OCI-LY7 (cell line): ENCODE data around the gene KBTBD8. TPM values are rescaled to one million over a fixed set of nuclear protein-coding genes. Genes with fewer than 3 reads are reported as not detected.
A peak's percentile ranks its signal among the peaks of the same experiment; 100 is the strongest.

ENCODE experiments used
- BruUV-seq: library from RNA; stranded (reverse); fragments of 400-500 nt; replicated peaks from 2 replicates; lab custom pipeline; 2021; lab: Mats Ljungman, UMichigan
- CTCF ChIA-PET: fragments of 300-600 bp; sonication (Branson Sonifier 250); formaldehyde crosslinking; loops from one replicate; lab custom pipeline; 2022; ENCODE audit warnings: antibody characterized with exemption; ENCODE audit not compliant: unreplicated experiment; lab: Charles Lee
- POLR2A ChIA-PET: fragments of 300-600 bp; sonication (Branson Sonifier 250); formaldehyde crosslinking; loops from one replicate; lab custom pipeline; 2022; ENCODE audit warnings: antibody characterized with exemption; lab: Charles Lee
- DNase-seq: peaks from one replicate; pipeline ENCODE4 v3.0.0-alpha.2; 2015; ENCODE audit warnings: low spot score
- H2AFZ ChIP-seq: fragments of 200-600 bp; sonication (generic), shearing (Covaris generic); 2 replicates; pipeline ENCODE4 v1.6.1; 2014; ENCODE audit warnings: mild to moderate bottlenecking, antibody characterized with exemption, low read length, moderate library complexity
- H3K27ac ChIP-seq: fragments of 200-600 bp; sonication (generic); 2 replicates; pipeline ENCODE4 v1.5.1; 2014; ENCODE audit warnings: mixed run types, low read depth, mild to moderate bottlenecking, moderate library complexity, low read length, inconsistent platforms; ENCODE audit not compliant: poor library complexity, severe bottlenecking
- H3K36me3 ChIP-seq: fragments of 200-600 bp; sonication (generic); 2 replicates; pipeline ENCODE4 v1.6.1; 2014; ENCODE audit warnings: mild to moderate bottlenecking, antibody characterized with exemption, low read length, moderate library complexity, mixed read lengths; ENCODE audit not compliant: insufficient read depth
- H3K4me1 ChIP-seq: fragments of 200-600 bp; sonication (generic); 2 replicates; pipeline ENCODE4 v1.5.1; 2014; ENCODE audit warnings: mild to moderate bottlenecking, low read length; ENCODE audit not compliant: insufficient read depth, poor library complexity, severe bottlenecking
- H3K4me2 ChIP-seq: fragments of 200-600 bp; sonication (generic); 2 replicates; pipeline ENCODE4 v1.6.1; 2014; ENCODE audit warnings: mild to moderate bottlenecking, low read length
- H3K4me3 ChIP-seq: fragments of 200-600 bp; sonication (generic); 2 replicates; pipeline ENCODE4 v1.5.1; 2014; ENCODE audit warnings: mild to moderate bottlenecking, low read depth, low read length; ENCODE audit not compliant: poor library complexity, severe bottlenecking
- H3K79me2 ChIP-seq: fragments of 200-600 bp; sonication (generic); 2 replicates; pipeline ENCODE4 v1.6.1; 2016; ENCODE audit warnings: low read depth, mild to moderate bottlenecking, low read length, moderate library complexity, mixed read lengths; ENCODE audit not compliant: insufficient read depth
- H3K9me2 ChIP-seq: fragments of 200-600 bp; sonication (generic); 2 replicates; pipeline ENCODE4 v1.6.1; 2016; ENCODE audit warnings: mild to moderate bottlenecking, low read length, mixed read lengths; ENCODE audit not compliant: insufficient read depth
- H3K9me3 ChIP-seq: fragments of 200-600 bp; sonication (generic); 2 replicates; pipeline ENCODE4 v1.6.1; 2014; ENCODE audit warnings: mild to moderate bottlenecking, mixed run types, low read length, mixed read lengths
- H4K20me1 ChIP-seq: fragments of 200-600 bp; sonication (generic); 2 replicates; pipeline ENCODE4 v1.6.1; 2014; ENCODE audit warnings: mild to moderate bottlenecking, antibody characterized with exemption, low read length, moderate library complexity, mixed read lengths; ENCODE audit not compliant: insufficient read depth
- CTCF ChIP-seq: fragments of 200-600 bp; sonication (generic); conservative IDR thresholded peaks from 2 replicates; pipeline ENCODE4 v1.5.1; 2014; ENCODE audit warnings: mild to moderate bottlenecking, antibody characterized with exemption, low read length, moderate library complexity, mixed read lengths
- EZH2phosphoT487 ChIP-seq: fragments of 200-600 bp; sonication (generic); IDR thresholded peaks from 2 replicates; pipeline ENCODE4 v1.6.1; 2018; ENCODE audit warnings: low read depth, borderline replicate concordance, mild to moderate bottlenecking, mixed run types, antibody characterized with exemption, low read length, moderate library complexity, mixed read lengths
- intact Hi-C: fragments of 100-400 bp; cut with micrococcal nuclease; formaldehyde crosslinking; loops from one replicate; pipeline ENCODE4 v1.10.0; 2022; ENCODE audit not compliant: unreplicated experiment
- total RNA-seq, 2 experiments: library from RNA; depleted of rRNA in 1 of 2; stranded (reverse); fragments of >200 nt in 1 of 2; shearing (Covaris generic) in 1 of 2; gene quantifications; 2 replicates each; pipeline ENCODE4 v1.2.3, GENCODE V29; 2014 to 2022

KBTBD8 gene
- total RNA-seq, 2 experiments from 2014 or later: 16.4 to 24.8 TPM

GRCh38 chr3:67006460-67006859, 8.4 kb downstream of the KBTBD8 start:
- ChIA-PET POLR2A (interaction anchor here (0.5 to 4.9 kb wide), 10 partner anchors 8 to 894 kb away, joined by 3 to 36 read pairs (median 8); partner anchors contain the start of gene KBTBD8), CTCF (interaction anchor here (0.6 to 1.0 kb wide), 2 partner anchors 9 to 72 kb away, joined by 3 read pairs; partner anchors contain the start of gene KBTBD8)
- Histone ChIP-seq H4K20me1 (peaks cover 10% of the 10 kb centered on the region; the same call in 1 of the 2 replicates), H3K27ac (no peak overlapping the region), H3K4me1 (peaks cover 52% of the 10 kb centered on the region), H3K36me3 (peaks cover 98% of the 10 kb centered on the region), H3K4me3 (peak overlapping the region; percentile 4), H2AFZ (no peak overlapping the region), H3K9me3 (no peaks in the 10 kb centered on the region), H3K4me2 (peak overlapping the region; percentile 46), H3K79me2 (peaks cover 62% of the 10 kb centered on the region), H3K9me2 (no peaks in the 10 kb centered on the region)
- intact Hi-C loops: no loop called here
- no peak for DNase-seq
- BruUV-seq: no TSS peak
- no peak for TF ChIP-seq EZH2phosphoT487
- TF ChIP-seq CTCF: no peak

GRCh38 chr3:67008388-67008787, 10.3 kb downstream of the KBTBD8 start:
- intact Hi-C loops: no loop called here
- TF ChIP-seq EZH2phosphoT487 (no peak), CTCF (no peak)
- Histone ChIP-seq H3K27ac (no peak overlapping the region), H3K36me3 (peaks cover 94% of the 10 kb centered on the region), H4K20me1 (peaks cover 9% of the 10 kb centered on the region; the same call in 1 of the 2 replicates), H3K79me2 (peaks cover 48% of the 10 kb centered on the region), H3K4me3 (no peak overlapping the region), H3K9me2 (no peaks in the 10 kb centered on the region), H3K4me1 (peaks cover 49% of the 10 kb centered on the region), H2AFZ (no peak overlapping the region), H3K9me3 (no peaks in the 10 kb centered on the region), H3K4me2 (no peak overlapping the region)
- BruUV-seq: no TSS peak
- CTCF ChIA-PET: interaction anchor here (1.1 to 2.2 kb wide), 2 partner anchors 28 to 36 kb away, joined by 3 to 6 read pairs; no protein-coding TSS in a partner anchor
- no peak for DNase-seq
- POLR2A ChIA-PET: interaction anchor here (0.7 to 4.9 kb wide), 7 partner anchors 7 to 39 kb away, joined by 3 to 36 read pairs (median 11); partner anchors contain the start of gene KBTBD8

DNA sequence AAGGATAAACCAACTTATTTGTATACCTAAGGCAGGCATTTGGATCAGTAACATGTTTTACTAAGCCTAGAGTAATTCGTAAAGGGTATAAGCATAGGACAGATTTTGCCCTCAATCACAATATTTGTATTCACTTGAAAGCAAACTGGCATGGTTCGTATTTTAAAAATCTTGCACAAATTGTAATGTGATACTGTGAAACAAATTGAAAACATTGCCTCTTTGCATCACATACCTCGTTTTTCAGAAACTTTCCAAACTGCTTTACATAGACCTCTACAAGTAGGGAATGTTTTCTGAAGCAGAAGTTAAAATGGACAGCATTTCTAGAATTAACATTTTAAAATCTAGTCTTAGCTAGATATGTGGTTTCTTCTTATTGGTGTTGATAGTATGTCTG, 11.6 kb downstream of the KBTBD8 start:
- no TSS peak for BruUV-seq

More for the DNA sequence above, 11.6 kb downstream of the KBTBD8 start:
- TF ChIP-seq EZH2phosphoT487: no peak
- no peak for TF ChIP-seq CTCF
- H3K9me3 ChIP-seq: no peaks in the 10 kb centered on the region
- H3K9me2 ChIP-seq: no peaks in the 10 kb centered on the region
- no peak overlapping the region for H2AFZ ChIP-seq
- peaks cover 49% of the 10 kb centered on the region for H3K4me1 ChIP-seq
- peaks cover 86% of the 10 kb centered on the region for H3K36me3 ChIP-seq
- intact Hi-C loops: no loop called here
- no peak overlapping the region for H3K4me2 ChIP-seq
- H3K27ac ChIP-seq: no peak overlapping the region
- ChIA-PET CTCF (no interaction called here), POLR2A (interaction anchor here (0.9 to 4.9 kb wide), 5 partner anchors 11 to 61 kb away, joined by 3 to 36 read pairs (median 4); partner anchors contain the start of gene KBTBD8)
- peaks cover 8% of the 10 kb centered on the region; the same call in 1 of the 2 replicates for H4K20me1 ChIP-seq
- peaks cover 35% of the 10 kb centered on the region for H3K79me2 ChIP-seq
- DNase-seq: no peak
- no peak overlapping the region for H3K4me3 ChIP-seq
